ENCODE measurements around the gene KNSTRN. TPM values are rescaled to one million over a fixed set of nuclear protein-coding genes. Genes with fewer than 3 reads are reported as not detected.

Gene KNSTRN
- total and polyA plus RNA-seq, 2 of the 13 experiments (the other 11 are each of a cell fraction or from before 2014, with no cell fraction given): 20.3 to 62.3 TPM

GRCh38 chr15:40425681-40426080, 43.2 kb downstream of the KNSTRN start (continued):
- no peak for TF ChIP-seq NR3C1 (CRISPR knock-in tag; IDR thresholded peaks at IDR 0.05)

DNA sequence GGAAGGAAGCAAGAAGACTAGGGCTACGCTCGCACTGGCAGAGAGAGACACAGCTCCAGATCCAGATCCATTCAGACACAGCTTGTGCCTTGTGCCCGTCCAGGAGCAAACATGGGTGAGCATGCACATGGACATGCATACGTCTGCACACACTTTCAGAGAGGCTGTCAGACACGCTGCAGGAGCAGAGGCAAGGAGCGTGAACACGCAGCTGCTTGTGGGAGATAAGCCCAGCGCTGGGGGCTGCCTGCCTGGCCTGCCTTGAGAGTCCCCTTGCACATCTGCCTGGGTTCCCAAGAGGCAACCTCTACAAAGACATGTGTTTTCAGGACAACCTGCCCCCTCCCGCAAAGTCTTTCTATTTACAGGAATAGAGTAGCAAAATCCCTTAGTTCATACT, 44.7 kb downstream of the KNSTRN start:
- intact Hi-C loops (cut with micrococcal nuclease; ENCODE audit: unreplicated experiment): no loop called here
- no peaks in the 10 kb centered on the region for H4K20me1 ChIP-seq (ENCODE audit: insufficient read depth, low read length)

More for the DNA sequence above, 44.7 kb downstream of the KNSTRN start:
- in situ Hi-C loops (cut with HindIII; ENCODE audit: extremely low pct_ligation_motif_present, low pct_unique_long_range_greater_than_20kb): no loop called here
- ChIA-PET POLR2A (no interaction called here), CTCF (ENCODE audit: low intra/inter-chr PET ratio, low total read pairs) (no interaction called here)
- Histone ChIP-seq H3K4me1 (ENCODE audit: insufficient read depth, low read length) (peaks cover under 1% of the 10 kb centered on the region; the same call in 1 of the 2 replicates), H3K9me3 (ENCODE audit: low read length) (no peaks in the 10 kb centered on the region), H3K27me3 (ENCODE audit: control insufficient read depth in 1 of 2, insufficient read depth in 2 of 2, low read length in 2 of 2) (no peaks in the 10 kb centered on the region; a peak in 2 of 5 replicates), H3K36me3 (replicated peaks in 1 of 2; ENCODE audit: control insufficient read depth in 1 of 2, insufficient read depth in 2 of 2, low read length in 2 of 2) (no peaks in the 10 kb centered on the region), H3K4me2 (ENCODE audit: low read depth, low read length) (no peak overlapping the region), H3K79me2 (ENCODE audit: insufficient read depth, low read length) (no peaks in the 10 kb centered on the region), H3K4me3 (replicated peaks in 1 of 3; ENCODE audit: insufficient read depth in 1 of 3, low read depth in 2 of 3, low read length in 3 of 3) (no peak overlapping the region), H2AFZ (ENCODE audit: low read length) (no peak overlapping the region), H3K9ac (ENCODE audit: insufficient read depth, low read depth, low read length) (no peak overlapping the region), H3K27ac (ENCODE audit: extremely low read length, insufficient read depth, low read length) (no peak overlapping the region)
- BruUV-seq (replicated peaks): no TSS peak
- DNase-seq (ENCODE audit: low spot score): no peak
- no peak for FAIRE-seq
- TF ChIP-seq CSRNP1 (CRISPR knock-in tag; IDR thresholded peaks at IDR 0.05) (no peak), ZSCAN21 (CRISPR knock-in tag; IDR thresholded peaks at IDR 0.05; ENCODE audit: borderline replicate concordance) (no peak), ZNF232 (CRISPR knock-in tag; IDR thresholded peaks at IDR 0.05; ENCODE audit: borderline replicate concordance) (no peak), ZFP37 (CRISPR knock-in tag; IDR thresholded peaks at IDR 0.05; ENCODE audit: borderline replicate concordance) (no peak), ZNF431 (CRISPR knock-in tag; IDR thresholded peaks at IDR 0.05; ENCODE audit: borderline replicate concordance, low read depth) (no peak)
- WGBS (ENCODE audit: low lambda C conversion rate): 80% methylated on average over 5 of the region's 9 CpGs
- no peak for ATAC-seq
